NCI-H345 treated with DMSO at 0.1 percent for 48 hours (cell line): ENCODE data around the gene EXOC1.

Source experiments
- DNase-seq: peaks from one replicate; lab custom pipeline; 2025; ENCODE audit not compliant: unreplicated experiment; lab: John Stamatoyannopoulos, UW

Gene EXOC1

DNA sequence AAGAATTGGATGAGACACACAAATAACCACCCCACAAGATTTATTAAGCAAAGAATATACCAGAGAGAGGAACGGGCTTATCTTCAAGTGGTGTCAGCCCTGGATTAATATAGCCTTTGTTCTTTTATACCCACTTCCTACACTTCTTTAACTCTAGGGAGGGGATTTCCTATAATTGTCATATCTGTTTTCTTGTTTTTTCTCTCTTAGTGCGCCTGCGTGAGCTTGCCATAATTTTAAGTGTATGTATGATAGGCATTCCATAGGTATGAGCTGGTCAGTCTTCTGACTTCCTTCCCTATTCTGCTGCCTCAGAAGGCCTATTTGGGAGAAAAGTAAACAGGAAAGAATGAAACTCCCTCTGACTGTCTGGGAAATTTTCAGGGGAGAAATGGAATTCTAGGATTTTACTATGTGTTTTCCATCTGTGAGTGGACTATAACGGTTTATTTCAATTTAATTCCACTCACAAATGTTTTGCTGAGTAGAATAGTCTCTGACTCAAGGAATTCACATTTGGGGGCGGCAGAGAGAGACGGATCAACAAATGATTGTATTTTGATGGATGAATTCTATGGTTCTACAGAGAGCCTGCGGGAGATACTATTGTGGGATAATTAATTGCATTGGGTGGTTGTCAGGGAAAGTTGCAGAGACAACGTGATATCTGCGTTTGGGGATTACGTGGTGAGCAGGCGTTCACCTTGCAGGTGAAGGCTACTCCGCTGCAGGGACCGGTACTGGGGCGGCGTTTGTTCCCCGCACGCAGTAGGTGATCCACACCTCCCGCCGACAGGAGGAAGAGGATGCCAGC, 94.7 kb downstream of the EXOC1 start:
- no peak for DNase-seq

DNA sequence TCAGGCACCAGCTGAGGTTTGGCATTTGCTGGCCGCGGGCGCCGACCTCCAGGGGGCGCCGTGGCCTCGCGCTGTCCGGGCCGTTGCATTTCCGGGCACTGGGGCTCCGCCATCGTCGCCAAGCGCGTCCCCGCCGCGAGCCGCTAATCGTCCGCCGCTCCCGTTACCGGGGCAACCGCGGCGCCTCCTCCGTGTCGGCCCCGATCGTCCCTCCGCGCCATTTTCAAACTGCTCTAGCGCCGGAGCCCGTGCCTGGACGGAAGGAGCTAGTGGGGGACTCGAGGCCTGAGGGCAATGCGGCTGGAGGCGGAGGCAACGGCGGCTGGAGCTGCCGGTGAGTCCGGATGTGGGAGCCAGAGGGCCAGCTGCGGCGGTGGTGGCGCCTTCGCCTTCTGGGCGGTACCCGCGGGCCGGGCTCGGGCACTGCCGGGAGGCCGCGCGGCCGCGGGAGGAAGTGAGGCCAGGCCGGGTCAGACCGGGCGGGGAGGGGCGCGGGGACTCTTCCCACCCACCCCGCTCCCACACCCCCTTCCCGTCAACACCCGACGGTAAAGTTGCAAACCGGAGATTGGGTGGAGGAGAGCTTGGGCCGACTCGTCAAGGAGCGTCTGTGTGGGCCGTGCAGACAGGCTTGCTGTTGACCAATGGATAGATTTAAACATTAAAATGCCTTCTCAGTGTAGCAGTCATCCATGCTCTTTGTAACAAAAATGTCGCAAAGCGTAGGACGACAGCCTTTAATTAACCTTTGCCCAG, 95.5 kb downstream of the EXOC1 start, which contains the start of gene CEP135:
Gene CEP135 (plus strand): TSS at position 220 of the 756 bp plus-strand sequence. CDS start 3,186 bp downstream, outside the sequence.
- DNase-seq: peak; percentile 54

GRCh38 chr4:55949482-55949802, 96.0 kb downstream of the EXOC1 start:
- no peak for DNase-seq

- no peak for DNase-seq
Observed at GRCh38 chr4:55951191-55951922, 97.9 kb downstream of the EXOC1 start.
